GM19023 (cell line): ENCODE data around the gene SIL1.
"Not testable (repeated sequence)": the region's sequence is repeated elsewhere in the genome, so short reads cannot be mapped to it uniquely, and the experiment has no call there.

Experiments
- ATAC-seq: cut with Tn5 transposase; IDR thresholded peaks from one replicate; pipeline ENCODE4 v1.9.1; 2021; ENCODE audit warnings: mild to moderate bottlenecking, moderate library complexity; ENCODE audit not compliant: unreplicated experiment

The SIL1 gene

GRCh38 chr5:139205124-139205523, 7.0 kb upstream of the SIL1 start:
- no peak for ATAC-seq

- ATAC-seq = no peak
Observed at GRCh38 chr5:139204196-139204595, 6.0 kb upstream of the SIL1 start.

- ATAC-seq = no peak
Observed at GRCh38 chr5:139199321-139199720, 1.2 kb upstream of the SIL1 start.

- no peak for ATAC-seq
Observed at GRCh38 chr5:139196296-139196956, 1.7 kb downstream of the SIL1 start.

GRCh38 chr5:139194486-139194885, 3.7 kb downstream of the SIL1 start:
- no peak for ATAC-seq

- ATAC-seq = no peak
Observed at GRCh38 chr5:139193928-139194327, 4.2 kb downstream of the SIL1 start.

GRCh38 chr5:139192906-139193305, 5.3 kb downstream of the SIL1 start:
- ATAC-seq = not testable (repeated sequence)

- ATAC-seq = not testable (repeated sequence)
Observed at GRCh38 chr5:139191954-139192353, 6.2 kb downstream of the SIL1 start.

GRCh38 chr5:139190125-139190524, 8.0 kb downstream of the SIL1 start:
- no peak for ATAC-seq

GRCh38 chr5:139188558-139189270, 9.5 kb downstream of the SIL1 start:
- ATAC-seq = no peak

- no peak for ATAC-seq
Observed at GRCh38 chr5:139186752-139187326, 11.3 kb downstream of the SIL1 start.

- no peak for ATAC-seq
Observed at GRCh38 chr5:139186261-139186660, 11.9 kb downstream of the SIL1 start.

- ATAC-seq = no peak
Observed at GRCh38 chr5:139185589-139185988, 12.6 kb downstream of the SIL1 start.

- ATAC-seq = no peak
Observed at GRCh38 chr5:139183502-139183901, 14.7 kb downstream of the SIL1 start.

- ATAC-seq = peak; percentile 40
Observed at GRCh38 chr5:139182528-139183296, 15.5 kb downstream of the SIL1 start.

- ATAC-seq = no peak
Observed at GRCh38 chr5:139181835-139182452, 16.2 kb downstream of the SIL1 start.

GRCh38 chr5:139181322-139181730, 16.8 kb downstream of the SIL1 start:
- no peak for ATAC-seq

GRCh38 chr5:139180850-139181249, 17.3 kb downstream of the SIL1 start:
- ATAC-seq = no peak

- ATAC-seq = not testable (repeated sequence)
Observed at GRCh38 chr5:139179778-139180513, 18.2 kb downstream of the SIL1 start.

- ATAC-seq = no peak
Observed at GRCh38 chr5:139178935-139179334, 19.2 kb downstream of the SIL1 start.
